Activated CD8-positive, alpha-beta memory T cell treated with anti-CD3 and anti-CD28 coated beads, Interleukin-2, amount 10 ng/mL, durations not matched to agents 7 days and 5 days (primary cell): ENCODE data around the gene MARCHF6. TPM values are rescaled to one million over a fixed set of nuclear protein-coding genes. Genes with fewer than 3 reads are reported as not detected.
"Not testable (repeated sequence)": the region's sequence is repeated elsewhere in the genome, so short reads cannot be mapped to it uniquely, and the experiment has no call there.

Experiments
- ATAC-seq: fragments of 150-1000 bp; cut with Tn5 transposase; one replicate; pipeline ENCODE4 v1.10.0; 2021; ENCODE audit warnings: moderate library complexity
- CTCF ChIA-PET: fragments of 350-600 bp; sonication (Branson Sonifier 250); formaldehyde crosslinking; loops from one replicate; lab custom pipeline; 2021; ENCODE audit warnings: antibody characterized with exemption; lab: Charles Lee
- DNase-seq: peaks from one replicate; pipeline ENCODE4 v3.0.0-alpha.2; 2020
- H3K27ac Mint-ChIP-seq: one replicate; pipeline ENCODE4 v1.8.0; 2021; ENCODE audit warnings: mild to moderate bottlenecking, mixed read lengths
- H3K27me3 Mint-ChIP-seq: one replicate; pipeline ENCODE4 v1.8.0; 2021; ENCODE audit warnings: mixed read lengths
- H3K36me3 Mint-ChIP-seq: one replicate; pipeline ENCODE4 v1.8.0; 2021; ENCODE audit warnings: mild to moderate bottlenecking, mixed read lengths
- H3K4me1 Mint-ChIP-seq: one replicate; pipeline ENCODE4 v1.8.0; 2021; ENCODE audit warnings: mixed read lengths
- H3K4me3 Mint-ChIP-seq: one replicate; pipeline ENCODE4 v1.8.0; 2021; ENCODE audit warnings: mild to moderate bottlenecking, moderate library complexity, mixed read lengths
- H3K9me3 Mint-ChIP-seq: one replicate; pipeline ENCODE4 v1.8.0; 2022; ENCODE audit warnings: low read depth, mixed read lengths
- total RNA-seq, 2 experiments: library from RNA; stranded (reverse); gene quantifications; one replicate each; pipeline ENCODE4 v1.2.3, GENCODE V29; 2021

The MARCHF6 gene
- total RNA-seq, 2 experiments from 2014 or later = 88.5 to 89.9 TPM

DNA sequence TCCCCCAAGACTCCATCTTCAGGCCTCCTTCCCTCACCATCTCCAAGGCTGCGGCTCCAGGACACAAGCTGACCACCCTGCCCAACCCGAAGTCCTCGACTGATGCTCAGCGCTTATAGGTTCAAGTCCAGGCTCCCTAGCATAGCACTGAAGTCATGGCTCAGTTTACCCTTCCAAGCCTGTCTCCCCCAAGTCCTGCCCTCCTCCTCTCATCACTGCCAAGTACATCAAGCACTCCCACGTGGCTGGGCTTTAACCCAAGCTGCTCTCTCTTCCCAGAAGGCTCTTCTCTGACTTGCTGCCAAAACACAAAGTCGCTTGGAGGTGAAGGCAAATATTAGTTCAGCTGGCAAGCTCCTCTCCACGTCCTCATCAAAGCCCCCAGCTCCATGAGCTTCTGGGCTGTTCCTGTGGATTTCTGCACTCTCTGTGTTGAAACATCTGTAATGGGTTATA is 22.1 kb upstream of the MARCHF6 start:
- Mint-ChIP-seq H3K4me3 (no peak overlapping the region), H3K4me1 (peaks cover 17% of the 10 kb centered on the region), H3K27me3 (peaks cover 57% of the 10 kb centered on the region), H3K27ac (no peak overlapping the region), H3K9me3 (no peaks in the 10 kb centered on the region), H3K36me3 (no peaks in the 10 kb centered on the region)
- DNase-seq (no peak), ATAC-seq (no peak)
- CTCF ChIA-PET = no interaction called here

DNA sequence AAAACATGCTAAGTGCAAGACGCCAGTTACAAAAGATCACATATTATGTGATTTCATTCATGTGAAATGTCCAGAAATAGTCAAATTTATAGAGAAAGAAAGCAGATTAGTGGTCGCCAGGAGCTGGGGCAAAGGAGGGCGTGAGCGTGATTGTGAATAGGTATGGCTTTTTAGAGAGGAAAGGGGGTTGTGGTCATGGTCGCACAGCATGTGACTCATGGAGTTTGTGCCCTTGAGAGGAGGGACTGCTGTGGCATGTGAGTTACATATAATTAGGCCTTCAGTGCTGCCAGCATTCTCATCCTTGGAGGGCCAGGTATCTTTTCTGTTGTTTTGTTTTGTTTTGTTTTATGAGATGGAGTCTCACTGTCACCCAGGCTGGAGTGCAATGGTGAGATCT is 21.2 kb upstream of the MARCHF6 start:
- Mint-ChIP-seq H3K4me3 (no peak overlapping the region), H3K36me3 (no peaks in the 10 kb centered on the region), H3K9me3 (no peaks in the 10 kb centered on the region), H3K27ac (no peak overlapping the region), H3K4me1 (peaks cover 17% of the 10 kb centered on the region), H3K27me3 (peaks cover 57% of the 10 kb centered on the region)
- DNase-seq = peak; percentile 35
- CTCF ChIA-PET = no interaction called here
- ATAC-seq = no peak

DNA sequence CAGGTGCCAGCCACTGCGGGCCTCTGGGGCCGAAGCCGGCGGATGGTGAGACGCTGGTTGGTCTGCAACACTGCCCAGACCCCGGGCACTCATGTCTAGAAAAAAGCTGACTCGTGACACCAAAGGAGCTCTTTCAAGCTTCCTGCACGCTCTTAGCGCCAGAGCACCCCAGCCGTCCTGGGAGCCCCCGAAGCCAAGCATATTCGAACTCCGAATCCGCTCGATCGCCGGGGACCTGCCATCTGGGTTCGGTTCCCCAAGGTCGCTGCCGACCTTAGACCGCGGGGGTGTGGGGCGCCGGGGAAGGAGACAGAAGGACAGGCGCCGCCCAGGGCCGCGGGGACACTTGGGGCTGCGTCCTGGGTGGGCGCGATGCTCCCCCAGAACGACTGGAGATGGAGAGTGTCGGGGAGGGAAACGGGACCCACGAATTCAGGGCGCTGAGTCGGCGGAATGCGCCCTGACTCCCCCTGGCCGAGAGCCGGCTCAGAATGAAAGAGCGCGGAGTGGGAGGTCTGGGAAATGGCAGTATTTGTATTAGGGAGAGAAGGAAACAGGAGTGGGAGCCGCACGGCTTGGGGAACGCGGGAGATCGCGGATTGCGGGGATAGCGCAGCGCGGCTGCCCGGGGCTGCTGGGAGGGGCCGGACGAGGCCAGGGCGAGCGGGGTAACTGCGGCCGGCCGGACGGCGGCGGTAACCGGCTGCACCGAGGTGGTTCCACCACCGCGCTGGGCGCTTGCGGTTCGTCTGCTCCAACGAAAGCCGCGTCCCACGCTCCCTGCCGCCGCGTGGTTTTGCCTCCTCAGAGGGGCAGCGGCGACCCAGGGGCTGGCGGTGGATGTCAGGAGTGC is 20.1 kb upstream of the MARCHF6 start:
- no peaks in the 10 kb centered on the region for H3K9me3 Mint-ChIP-seq
- ATAC-seq = peak; percentile 56
- peak overlapping the region; percentile 75 for H3K4me3 Mint-ChIP-seq
- H3K4me1 Mint-ChIP-seq = peaks cover 15% of the 10 kb centered on the region
- no peak overlapping the region for H3K27ac Mint-ChIP-seq
- H3K36me3 Mint-ChIP-seq = no peaks in the 10 kb centered on the region
- CTCF ChIA-PET = no interaction called here
- peaks cover 55% of the 10 kb centered on the region for H3K27me3 Mint-ChIP-seq
- DNase-seq = peak; percentile 39

DNA sequence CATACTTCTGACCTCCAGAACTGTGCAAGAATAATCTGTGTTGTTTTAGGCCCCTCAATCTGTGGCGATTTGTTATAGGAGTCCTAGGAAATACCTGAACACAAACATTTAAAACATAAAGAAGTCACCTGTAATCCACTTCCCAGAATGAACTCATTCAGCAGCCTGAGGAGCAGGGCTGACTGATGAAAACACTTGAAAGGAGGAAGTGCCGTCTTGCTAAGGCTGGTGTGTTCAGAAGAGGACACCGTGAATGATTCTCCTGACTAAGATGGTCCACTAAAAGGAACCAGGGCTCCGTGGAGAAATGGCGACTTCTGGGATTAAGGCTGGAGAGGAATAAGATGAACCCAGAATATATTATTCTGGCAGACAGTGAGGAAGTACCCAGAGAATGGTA is 18.7 kb upstream of the MARCHF6 start:
- ATAC-seq = no peak
- no peak overlapping the region for H3K4me3 Mint-ChIP-seq
- no peak overlapping the region for H3K27ac Mint-ChIP-seq
- no peaks in the 10 kb centered on the region for H3K9me3 Mint-ChIP-seq
- H3K4me1 Mint-ChIP-seq = peaks cover 8% of the 10 kb centered on the region
- H3K27me3 Mint-ChIP-seq = peaks cover 50% of the 10 kb centered on the region
- H3K36me3 Mint-ChIP-seq = no peaks in the 10 kb centered on the region
- CTCF ChIA-PET = interaction anchor here (1.2 kb wide), 1 partner anchor 51 kb away, joined by 3 read pairs; no protein-coding TSS in a partner anchor
- DNase-seq = peak; percentile 30

DNA sequence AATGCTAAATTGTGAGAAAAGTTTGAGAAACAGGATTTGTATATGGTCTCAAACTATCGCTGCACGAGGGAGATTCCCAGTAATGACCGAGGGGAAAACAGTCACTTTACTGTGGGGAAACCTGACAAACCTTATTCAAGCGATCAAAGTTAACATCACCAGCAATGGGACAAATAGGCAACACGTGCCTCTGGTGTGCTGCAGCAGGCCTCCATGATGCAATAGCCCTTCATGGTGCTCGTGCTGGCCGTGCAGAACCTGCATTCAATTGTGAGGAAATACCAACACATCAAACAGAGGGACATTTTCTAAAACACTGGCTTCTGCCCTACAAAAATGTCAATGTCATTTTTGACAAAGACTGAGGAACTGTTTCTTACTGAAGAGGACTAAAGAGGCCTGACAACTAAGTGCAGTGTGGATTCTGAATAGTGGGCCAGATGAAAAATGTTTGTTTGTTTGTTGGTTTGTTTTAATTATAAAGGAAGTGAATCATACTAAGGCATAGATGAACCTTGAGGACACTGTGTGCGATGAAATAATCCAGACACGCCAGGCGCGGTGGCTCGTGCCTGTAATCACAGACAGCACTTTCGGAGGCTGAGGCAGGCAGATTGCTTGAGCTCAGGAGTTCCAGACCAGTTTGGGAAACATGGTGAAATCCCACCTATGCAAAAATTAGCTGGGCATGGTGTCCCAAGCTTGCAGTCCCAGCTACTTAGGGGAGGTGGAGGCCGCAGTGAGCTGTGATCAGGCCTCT is 17.6 kb upstream of the MARCHF6 start:
- DNase-seq (peak; percentile 19), ATAC-seq (no peak)
- Mint-ChIP-seq H3K4me1 (peaks cover 8% of the 10 kb centered on the region), H3K4me3 (no peak overlapping the region), H3K36me3 (no peaks in the 10 kb centered on the region), H3K27ac (no peak overlapping the region), H3K27me3 (peaks cover 40% of the 10 kb centered on the region), H3K9me3 (no peaks in the 10 kb centered on the region)
- CTCF ChIA-PET = interaction anchor here (1.2 kb wide), 1 partner anchor 52 kb away, joined by 3 read pairs; no protein-coding TSS in a partner anchor

DNA sequence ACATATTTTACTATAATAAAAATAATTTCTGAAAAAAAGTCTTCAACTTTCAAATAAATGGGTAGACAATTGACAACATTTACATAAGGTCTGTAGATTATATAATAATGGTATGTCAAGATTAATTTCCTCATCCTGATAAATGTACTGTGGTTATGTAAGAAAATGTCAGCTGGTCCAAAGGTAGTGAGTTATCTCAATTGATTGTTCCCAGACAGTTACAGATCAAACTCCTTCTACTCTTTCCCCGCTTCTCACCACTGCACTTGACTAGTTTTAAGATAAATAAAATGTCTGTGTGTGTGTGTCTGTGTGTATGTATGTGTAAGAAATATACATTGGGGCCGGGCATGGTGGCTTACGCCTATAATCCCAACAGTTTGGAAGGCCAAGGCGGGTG is 16.4 kb upstream of the MARCHF6 start:
- CTCF ChIA-PET = no interaction called here
- peaks cover 28% of the 10 kb centered on the region for H3K27me3 Mint-ChIP-seq
- no peak for ATAC-seq
- H3K36me3 Mint-ChIP-seq = no peaks in the 10 kb centered on the region
- no peak for DNase-seq
- H3K4me1 Mint-ChIP-seq = peaks cover 8% of the 10 kb centered on the region
- H3K4me3 Mint-ChIP-seq = no peak overlapping the region
- no peaks in the 10 kb centered on the region for H3K9me3 Mint-ChIP-seq
- no peak overlapping the region for H3K27ac Mint-ChIP-seq

DNA sequence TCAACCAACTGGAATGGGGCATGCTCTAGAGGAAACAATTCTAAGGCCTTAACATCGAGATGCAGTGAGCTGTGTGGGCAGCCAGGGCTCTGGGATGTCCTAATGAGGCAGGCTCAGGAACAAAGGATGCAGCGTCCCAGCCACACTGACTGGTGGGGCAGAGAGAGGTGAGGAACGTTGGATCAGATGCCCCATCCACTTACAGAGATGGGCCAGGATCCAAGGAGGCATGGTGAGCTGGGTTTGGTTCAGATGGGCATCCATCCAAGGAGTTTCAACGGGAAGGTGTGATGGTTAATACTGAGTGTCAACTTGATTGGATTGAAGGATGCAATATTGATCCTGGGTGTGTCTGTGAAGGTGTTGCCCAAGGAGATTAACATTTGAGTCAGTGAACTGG is 15.5 kb upstream of the MARCHF6 start:
- H3K9me3 Mint-ChIP-seq = no peaks in the 10 kb centered on the region
- H3K36me3 Mint-ChIP-seq = no peaks in the 10 kb centered on the region
- peaks cover 19% of the 10 kb centered on the region for H3K27me3 Mint-ChIP-seq
- H3K4me3 Mint-ChIP-seq = no peak overlapping the region
- DNase-seq = no peak
- no peak for ATAC-seq
- H3K27ac Mint-ChIP-seq = no peak overlapping the region
- CTCF ChIA-PET = no interaction called here
- peaks cover 5% of the 10 kb centered on the region for H3K4me1 Mint-ChIP-seq

DNA sequence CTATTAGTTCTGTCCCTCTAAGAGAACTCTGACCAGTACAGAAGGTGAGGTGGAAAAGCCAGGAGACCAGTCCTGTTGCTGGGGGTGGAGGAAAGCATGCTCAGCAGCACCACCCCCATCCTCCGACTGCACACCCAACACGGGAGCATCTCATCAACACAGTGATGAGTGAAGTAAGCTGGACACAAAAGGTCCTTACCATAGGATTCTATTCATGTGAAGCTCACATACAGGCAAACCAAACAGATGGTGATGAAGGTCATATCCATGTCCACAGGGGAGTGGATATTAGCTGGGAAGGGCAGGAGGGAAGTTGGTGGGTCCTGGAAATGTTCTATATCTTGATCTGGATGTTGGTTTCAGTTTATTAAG is 14.8 kb upstream of the MARCHF6 start:
- H3K4me1 Mint-ChIP-seq = no peaks in the 10 kb centered on the region
- H3K9me3 Mint-ChIP-seq = no peaks in the 10 kb centered on the region
- no peak overlapping the region for H3K27ac Mint-ChIP-seq
- H3K36me3 Mint-ChIP-seq = no peaks in the 10 kb centered on the region
- no peak for DNase-seq
- peaks cover 13% of the 10 kb centered on the region for H3K27me3 Mint-ChIP-seq
- ATAC-seq = no peak
- CTCF ChIA-PET = no interaction called here
- no peak overlapping the region for H3K4me3 Mint-ChIP-seq

DNA sequence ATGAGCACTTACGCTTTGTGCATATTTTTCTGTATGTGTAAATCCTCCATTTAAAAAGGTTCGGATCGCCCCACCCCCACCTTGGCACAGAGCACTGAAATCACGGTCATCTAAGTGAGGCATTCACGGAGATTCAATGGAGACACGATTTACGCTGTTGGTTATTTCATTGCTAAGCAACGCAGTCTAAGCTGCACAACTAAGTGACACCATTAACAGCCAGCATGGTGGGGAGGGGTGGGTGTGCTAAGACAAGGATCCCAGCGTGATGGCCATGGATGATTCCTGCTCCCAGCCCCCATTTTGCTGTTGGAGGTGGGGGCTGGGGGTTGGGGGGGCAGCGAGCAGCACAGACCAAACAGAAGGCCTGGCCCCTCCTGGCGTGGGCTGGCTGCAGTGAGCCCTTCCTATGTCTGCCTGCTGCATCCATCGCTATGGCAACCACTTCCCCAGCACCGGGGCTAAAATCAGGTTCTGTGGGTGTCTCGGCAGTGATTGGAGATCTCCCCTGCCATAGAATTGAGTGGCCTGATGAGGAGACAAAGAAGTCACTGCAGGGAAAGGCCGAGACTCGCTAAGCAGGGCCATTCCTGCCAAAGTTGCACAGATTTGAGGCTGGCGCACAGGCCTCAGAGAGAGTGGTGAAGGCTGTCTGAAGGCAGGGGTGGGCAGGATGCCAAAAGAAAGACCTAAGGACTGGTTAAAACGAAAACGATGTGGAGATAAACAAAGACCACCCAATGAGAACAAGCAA is 14.3 kb upstream of the MARCHF6 start:
- H3K27me3 Mint-ChIP-seq = peaks cover 12% of the 10 kb centered on the region
- DNase-seq (no peak), ATAC-seq (no peak)
- H3K36me3 Mint-ChIP-seq = no peaks in the 10 kb centered on the region
- no peaks in the 10 kb centered on the region for H3K4me1 Mint-ChIP-seq
- H3K4me3 Mint-ChIP-seq = no peak overlapping the region
- H3K9me3 Mint-ChIP-seq = no peaks in the 10 kb centered on the region
- CTCF ChIA-PET = interaction anchor here (1.5 kb wide), 1 partner anchor 55 kb away, joined by 5 read pairs; no protein-coding TSS in a partner anchor
- no peak overlapping the region for H3K27ac Mint-ChIP-seq

DNA sequence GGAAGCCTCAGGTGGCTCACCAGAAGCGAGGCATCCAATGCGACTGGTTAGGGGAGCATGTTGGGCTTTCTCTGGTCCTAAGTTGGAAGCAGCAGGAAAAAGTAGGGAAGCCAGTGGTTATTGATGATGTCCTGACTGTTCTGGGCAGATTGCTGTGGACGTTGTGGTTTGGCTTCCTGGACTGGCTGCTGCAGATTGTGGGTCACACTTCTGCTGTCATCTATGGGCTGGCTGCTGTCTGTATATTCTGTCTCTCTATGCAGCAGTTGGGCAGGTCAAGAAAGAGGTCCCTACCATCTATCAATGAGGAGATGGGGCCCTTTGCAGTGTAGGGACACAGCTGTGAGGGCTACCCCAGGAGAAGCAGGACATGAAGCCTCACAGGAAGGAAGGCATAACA is 13.5 kb upstream of the MARCHF6 start:
- ATAC-seq (no peak), DNase-seq (no peak)
- H3K27ac Mint-ChIP-seq = no peak overlapping the region
- no peaks in the 10 kb centered on the region for H3K4me1 Mint-ChIP-seq
- CTCF ChIA-PET = interaction anchor here (1.5 kb wide), 1 partner anchor 56 kb away, joined by 5 read pairs; no protein-coding TSS in a partner anchor
- H3K36me3 Mint-ChIP-seq = no peaks in the 10 kb centered on the region
- no peaks in the 10 kb centered on the region for H3K9me3 Mint-ChIP-seq
- peaks cover 4% of the 10 kb centered on the region for H3K27me3 Mint-ChIP-seq
- H3K4me3 Mint-ChIP-seq = no peak overlapping the region

DNA sequence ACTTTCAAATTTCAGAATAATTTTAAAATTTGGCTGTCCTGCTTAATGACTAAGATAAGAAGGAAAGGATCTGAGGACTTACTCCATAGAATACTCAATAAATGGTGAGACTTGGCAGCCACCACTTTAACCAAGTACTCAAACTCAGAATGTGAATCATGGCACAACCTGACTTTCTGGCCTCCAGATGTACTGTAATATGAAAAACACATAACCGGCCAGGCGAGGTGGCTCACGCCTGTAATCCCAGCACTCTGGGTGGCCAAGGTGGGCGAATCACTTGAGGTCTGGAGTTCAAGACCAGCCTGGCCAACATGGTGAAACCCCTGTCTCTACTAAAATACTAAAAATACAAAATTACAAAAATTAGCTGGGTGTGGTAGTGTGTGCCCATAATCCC is 10.0 kb upstream of the MARCHF6 start:
- CTCF ChIA-PET = interaction anchor here (1.1 to 1.9 kb wide), 2 partner anchors 21 to 59 kb away, joined by 3 to 8 read pairs; no protein-coding TSS in a partner anchor
- no peaks in the 10 kb centered on the region for H3K36me3 Mint-ChIP-seq
- H3K9me3 Mint-ChIP-seq = no peaks in the 10 kb centered on the region
- H3K4me1 Mint-ChIP-seq = no peaks in the 10 kb centered on the region
- no peak overlapping the region for H3K27ac Mint-ChIP-seq
- ATAC-seq (no peak), DNase-seq (no peak)
- no peak overlapping the region for H3K4me3 Mint-ChIP-seq
- no peaks in the 10 kb centered on the region for H3K27me3 Mint-ChIP-seq

DNA sequence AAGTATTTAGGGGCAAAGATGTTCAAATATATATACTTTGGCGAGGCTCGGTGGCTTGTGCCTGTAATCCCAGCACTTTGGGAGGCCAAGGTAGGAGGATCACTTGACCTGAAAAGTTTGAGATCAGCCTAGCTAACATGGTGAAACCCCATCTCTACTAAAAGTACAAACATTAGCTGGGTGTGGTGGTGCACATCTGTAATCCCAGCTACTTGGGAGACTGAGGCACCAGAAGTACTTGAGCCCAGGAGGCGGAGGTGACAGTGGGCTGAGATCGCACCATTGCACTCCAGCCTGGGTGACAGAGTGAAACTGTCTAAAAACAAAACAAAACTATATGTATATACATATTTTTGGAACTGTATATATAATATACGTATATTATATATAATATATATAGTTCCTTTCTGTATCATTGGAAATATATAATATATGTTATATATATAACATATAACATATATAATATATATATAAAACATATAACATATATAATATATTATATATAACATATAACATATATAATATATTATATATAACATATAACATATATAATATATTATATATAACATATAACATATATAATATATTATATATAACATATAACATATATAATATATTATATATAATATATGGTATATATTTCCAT is 8.9 kb upstream of the MARCHF6 start:
- H3K9me3 Mint-ChIP-seq, H3K4me1 Mint-ChIP-seq, DNase-seq, ATAC-seq, H3K27ac Mint-ChIP-seq, H3K27me3 Mint-ChIP-seq, H3K4me3 Mint-ChIP-seq, H3K36me3 Mint-ChIP-seq: not testable (repeated sequence)
- CTCF ChIA-PET = interaction anchor here (0.7 to 1.9 kb wide), 2 partner anchors 14 to 61 kb away, joined by 4 to 8 read pairs; no protein-coding TSS in a partner anchor
